T-helper 1 cell treated with Interleukin-12 subunit alpha and Interleukin-12 subunit beta and Interleukin-4 antibody, amounts not matched to agents 30 μg/mL and 1 μg/mL, for 36 hours (primary cell): ENCODE results near the gene GCKR.

Source experiments
- H3K27ac Mint-ChIP-seq: one replicate; pipeline ENCODE4 v1.8.0; 2021; ENCODE audit warnings: mild to moderate bottlenecking, mixed read lengths
- H3K27me3 Mint-ChIP-seq: one replicate; pipeline ENCODE4 v1.8.0; 2021; ENCODE audit warnings: low read depth, mixed read lengths
- H3K36me3 Mint-ChIP-seq: one replicate; pipeline ENCODE4 v1.8.0; 2021; ENCODE audit warnings: low read depth, mixed read lengths
- H3K4me1 Mint-ChIP-seq: one replicate; pipeline ENCODE4 v1.8.0; 2021; ENCODE audit warnings: low read depth, mixed read lengths
- H3K4me3 Mint-ChIP-seq: one replicate; pipeline ENCODE4 v1.8.0; 2021; ENCODE audit warnings: mild to moderate bottlenecking, moderate library complexity, mixed read lengths
- H3K9me3 Mint-ChIP-seq: one replicate; pipeline ENCODE4 v1.8.0; 2021; ENCODE audit warnings: mixed read lengths

The GCKR gene

GRCh38 chr2:27496357-27497287, at the start of gene GCKR:
Gene GCKR, plus strand, starts transcription at chr2:27496839. Its CDS starts 66 bp downstream, at chr2:27496905.
- no peak within 1 kb of the TSS for H3K27ac Mint-ChIP-seq
- peaks cover 8% of the 10 kb centered on the region for H3K4me1 Mint-ChIP-seq
- no peaks in the 10 kb centered on the region for H3K9me3 Mint-ChIP-seq
- peaks cover 57% of the 10 kb centered on the region for H3K27me3 Mint-ChIP-seq
- H3K4me3 Mint-ChIP-seq, result peak within 1 kb of the TSS; percentile 63
- no peaks in the 10 kb centered on the region for H3K36me3 Mint-ChIP-seq

- Mint-ChIP-seq H3K27ac (no peak overlapping the region), H3K9me3 (no peaks in the 10 kb centered on the region), H3K36me3 (peaks cover 14% of the 10 kb centered on the region), H3K27me3 (no peaks in the 10 kb centered on the region), H3K4me1 (peaks cover 7% of the 10 kb centered on the region), H3K4me3 (no peak overlapping the region)
Measured at GRCh38 chr2:27448381-27448780, 48.3 kb upstream of the GCKR start.

- no peak overlapping the region for H3K4me3 Mint-ChIP-seq
- H3K4me1 Mint-ChIP-seq, result peaks cover under 1% of the 10 kb centered on the region
- H3K27me3 Mint-ChIP-seq, result no peaks in the 10 kb centered on the region
- no peaks in the 10 kb centered on the region for H3K9me3 Mint-ChIP-seq
- H3K36me3 Mint-ChIP-seq, result peaks cover 16% of the 10 kb centered on the region
- H3K27ac Mint-ChIP-seq, result no peak overlapping the region
Measured at GRCh38 chr2:27451095-27451494, 45.5 kb upstream of the GCKR start.

GRCh38 chr2:27453968-27454367, 42.7 kb upstream of the GCKR start:
- H3K4me3 Mint-ChIP-seq, result no peak overlapping the region
- H3K9me3 Mint-ChIP-seq, result no peaks in the 10 kb centered on the region
- no peak overlapping the region for H3K27ac Mint-ChIP-seq
- no peaks in the 10 kb centered on the region for H3K27me3 Mint-ChIP-seq
- H3K36me3 Mint-ChIP-seq, result peaks cover 7% of the 10 kb centered on the region
- H3K4me1 Mint-ChIP-seq, result no peaks in the 10 kb centered on the region

GRCh38 chr2:27461118-27461517, 35.5 kb upstream of the GCKR start:
- Mint-ChIP-seq H3K27ac (no peak overlapping the region), H3K9me3 (no peaks in the 10 kb centered on the region), H3K36me3 (no peaks in the 10 kb centered on the region), H3K4me3 (no peak overlapping the region), H3K4me1 (no peaks in the 10 kb centered on the region), H3K27me3 (no peaks in the 10 kb centered on the region)

GRCh38 chr2:27464443-27464842, 32.2 kb upstream of the GCKR start:
- Mint-ChIP-seq H3K27ac (no peak overlapping the region), H3K9me3 (no peaks in the 10 kb centered on the region), H3K4me3 (no peak overlapping the region), H3K4me1 (no peaks in the 10 kb centered on the region), H3K27me3 (no peaks in the 10 kb centered on the region), H3K36me3 (no peaks in the 10 kb centered on the region)

GRCh38 chr2:27471961-27472360, 24.7 kb upstream of the GCKR start:
- Mint-ChIP-seq H3K4me3 (no peak overlapping the region), H3K27ac (no peak overlapping the region), H3K27me3 (no peaks in the 10 kb centered on the region), H3K36me3 (peaks cover 6% of the 10 kb centered on the region), H3K9me3 (no peaks in the 10 kb centered on the region), H3K4me1 (no peaks in the 10 kb centered on the region)

- Mint-ChIP-seq H3K27ac (no peak overlapping the region), H3K4me1 (peaks cover 13% of the 10 kb centered on the region), H3K36me3 (no peaks in the 10 kb centered on the region), H3K27me3 (no peaks in the 10 kb centered on the region), H3K9me3 (no peaks in the 10 kb centered on the region), H3K4me3 (no peak overlapping the region)
Measured at GRCh38 chr2:27485496-27485895, 11.1 kb upstream of the GCKR start.

- Mint-ChIP-seq H3K9me3 (no peaks in the 10 kb centered on the region), H3K27me3 (peaks cover 10% of the 10 kb centered on the region), H3K4me1 (peaks cover 16% of the 10 kb centered on the region), H3K27ac (peak overlapping the region; percentile 91), H3K4me3 (peak overlapping the region; percentile 88), H3K36me3 (no peaks in the 10 kb centered on the region)
Measured at GRCh38 chr2:27489118-27489497, 7.5 kb upstream of the GCKR start.

GRCh38 chr2:27489498-27490397, 6.9 kb upstream of the GCKR start, which contains the start of gene IFT172:
Gene IFT172, minus strand, starts transcription at chr2:27489743. Its CDS starts 90 bp downstream, at chr2:27489653.
- Mint-ChIP-seq H3K4me3 (peak within 1 kb of the TSS; percentile 88), H3K9me3 (no peaks in the 10 kb centered on the region), H3K27me3 (peaks cover 15% of the 10 kb centered on the region), H3K36me3 (no peaks in the 10 kb centered on the region), H3K4me1 (peaks cover 16% of the 10 kb centered on the region), H3K27ac (peak within 1 kb of the TSS; percentile 91)

GRCh38 chr2:27492557-27492956, 4.1 kb upstream of the GCKR start:
- Mint-ChIP-seq H3K36me3 (no peaks in the 10 kb centered on the region), H3K4me3 (no peak overlapping the region)

GRCh38 chr2:27493948-27494283, 2.7 kb upstream of the GCKR start:
- peaks cover 52% of the 10 kb centered on the region for H3K27me3 Mint-ChIP-seq
- H3K9me3 Mint-ChIP-seq, result no peaks in the 10 kb centered on the region
- H3K4me3 Mint-ChIP-seq, result peak overlapping the region; percentile 38
- peaks cover 24% of the 10 kb centered on the region for H3K4me1 Mint-ChIP-seq
- no peak overlapping the region for H3K27ac Mint-ChIP-seq
- H3K36me3 Mint-ChIP-seq, result no peaks in the 10 kb centered on the region

More at GRCh38 chr2:27492557-27492956, 4.1 kb upstream of the GCKR start:
- Mint-ChIP-seq H3K27ac (no peak overlapping the region), H3K9me3 (no peaks in the 10 kb centered on the region), H3K4me1 (peaks cover 24% of the 10 kb centered on the region), H3K27me3 (peaks cover 39% of the 10 kb centered on the region)

GRCh38 chr2:27494284-27494943, 2.2 kb upstream of the GCKR start:
- Mint-ChIP-seq H3K9me3 (no peaks in the 10 kb centered on the region), H3K27ac (no peak overlapping the region), H3K27me3 (peaks cover 55% of the 10 kb centered on the region), H3K36me3 (no peaks in the 10 kb centered on the region), H3K4me1 (peaks cover 20% of the 10 kb centered on the region), H3K4me3 (peak overlapping the region; percentile 18)

GRCh38 chr2:27494944-27495554, 1.6 kb upstream of the GCKR start, which contains the start of gene FNDC4:
Gene FNDC4, minus strand, starts transcription at chr2:27495200. Its CDS starts 521 bp downstream, at chr2:27494679.
- H3K36me3 Mint-ChIP-seq, result no peaks in the 10 kb centered on the region
- H3K9me3 Mint-ChIP-seq, result no peaks in the 10 kb centered on the region
- peak within 1 kb of the TSS; percentile 63 for H3K4me3 Mint-ChIP-seq
- peaks cover 14% of the 10 kb centered on the region for H3K4me1 Mint-ChIP-seq
- H3K27ac Mint-ChIP-seq, result no peak within 1 kb of the TSS
- H3K27me3 Mint-ChIP-seq, result peaks cover 57% of the 10 kb centered on the region
